ENCODE measurements around the gene HOXA9. TPM values are rescaled to one million over a fixed set of nuclear protein-coding genes. Genes with fewer than 3 reads are reported as not detected.
A peak's percentile ranks its signal among the peaks of the same experiment; 100 is the strongest.

The HOXA9 gene
- total and polyA plus RNA-seq, 7 donors = 13.0 to 35.7 (median 21.6) TPM

DNA sequence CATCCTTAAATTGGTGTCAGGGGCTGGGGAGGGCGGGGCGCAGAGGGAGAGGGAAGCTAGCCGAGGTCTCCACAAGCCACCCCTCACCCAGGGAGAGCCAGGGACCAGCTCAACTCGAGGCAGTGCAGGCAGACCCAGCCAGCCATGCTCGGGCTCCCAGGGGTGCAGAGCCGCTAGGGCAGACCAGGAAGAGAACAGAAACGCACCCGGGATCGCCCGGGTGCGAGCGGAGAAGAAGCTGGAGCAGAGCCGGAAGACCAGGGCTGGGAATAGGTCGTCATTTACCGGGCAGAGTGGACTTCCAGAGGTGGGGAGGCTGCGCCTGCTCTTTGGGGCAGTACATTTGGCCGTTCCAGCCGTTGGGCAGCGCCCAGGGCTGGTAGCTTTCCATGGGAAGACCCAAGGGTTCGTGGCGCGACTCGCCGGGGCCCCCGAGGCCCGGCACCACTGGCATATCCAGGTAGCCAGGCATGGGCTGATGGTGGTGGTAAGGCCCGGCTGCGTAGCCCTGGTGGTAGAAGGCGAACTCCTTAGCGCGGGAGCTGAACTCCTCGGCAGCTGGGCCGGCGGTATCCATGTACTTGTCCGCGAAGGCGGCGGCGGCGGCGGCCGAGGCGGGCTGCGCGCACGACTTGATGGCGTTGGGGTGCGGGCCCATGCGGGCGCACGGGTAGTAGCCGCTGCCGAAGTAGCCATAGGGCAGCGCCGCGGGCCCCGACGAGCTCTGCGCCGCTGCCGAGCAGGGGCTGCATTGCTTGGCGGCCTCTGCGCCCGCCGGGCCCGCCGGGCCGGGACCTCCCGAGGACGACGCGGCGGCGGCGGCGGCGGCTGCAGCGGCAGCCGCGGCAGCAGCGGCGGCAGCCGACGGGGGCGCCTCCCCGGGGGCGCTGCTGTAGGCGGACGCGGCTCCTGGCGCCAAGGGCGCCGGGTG is 33.8 kb upstream of the HOXA9 start:
- intact Hi-C loops (cut with DNase I) = loop anchor here (2.0 to 10.0 kb wide), 6 partner anchors 378 to 976 kb away; partner anchors contain the start of gene HIBADH
- no peaks in the 10 kb centered on the region for H3K9me3 ChIP-seq
- no peak for DNase-seq
- H3K27me3 ChIP-seq = peaks cover 2 to 47% (median 8%) of the 10 kb centered on the region in 3 donors
- no peaks in the 10 kb centered on the region for H3K36me3 ChIP-seq
- H3K4me1 ChIP-seq = peaks cover 0 to 50% (median 23%) of the 10 kb centered on the region in 4 donors
- TF ChIP-seq POLR2AphosphoS5 (IDR thresholded peaks at IDR 0.05) = no peak
- TF ChIP-seq POLR2A (IDR thresholded peaks at IDR 0.05) = no peak
- no peak for TF ChIP-seq EP300 (IDR thresholded peaks at IDR 0.05)
- TF ChIP-seq, protein P1, sequence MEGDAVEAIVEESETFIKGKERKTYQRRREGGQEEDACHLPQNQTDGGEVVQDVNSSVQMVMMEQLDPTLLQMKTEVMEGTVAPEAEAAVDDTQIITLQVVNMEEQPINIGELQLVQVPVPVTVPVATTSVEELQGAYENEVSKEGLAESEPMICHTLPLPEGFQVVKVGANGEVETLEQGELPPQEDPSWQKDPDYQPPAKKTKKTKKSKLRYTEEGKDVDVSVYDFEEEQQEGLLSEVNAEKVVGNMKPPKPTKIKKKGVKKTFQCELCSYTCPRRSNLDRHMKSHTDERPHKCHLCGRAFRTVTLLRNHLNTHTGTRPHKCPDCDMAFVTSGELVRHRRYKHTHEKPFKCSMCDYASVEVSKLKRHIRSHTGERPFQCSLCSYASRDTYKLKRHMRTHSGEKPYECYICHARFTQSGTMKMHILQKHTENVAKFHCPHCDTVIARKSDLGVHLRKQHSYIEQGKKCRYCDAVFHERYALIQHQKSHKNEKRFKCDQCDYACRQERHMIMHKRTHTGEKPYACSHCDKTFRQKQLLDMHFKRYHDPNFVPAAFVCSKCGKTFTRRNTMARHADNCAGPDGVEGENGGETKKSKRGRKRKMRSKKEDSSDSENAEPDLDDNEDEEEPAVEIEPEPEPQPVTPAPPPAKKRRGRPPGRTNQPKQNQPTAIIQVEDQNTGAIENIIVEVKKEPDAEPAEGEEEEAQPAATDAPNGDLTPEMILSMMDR (IDR thresholded peaks at IDR 0.05) = no peak
- peak overlapping the region in 3 of 4 donors; percentile 97 to 98 (median 98) for H3K27ac ChIP-seq
- H3K4me3 ChIP-seq = peak overlapping the region; percentile 63 to 78 (median 70)
- 1 to 2% methylated on average over 93 of the region's 93 CpGs for WGBS, 2 donors

DNA sequence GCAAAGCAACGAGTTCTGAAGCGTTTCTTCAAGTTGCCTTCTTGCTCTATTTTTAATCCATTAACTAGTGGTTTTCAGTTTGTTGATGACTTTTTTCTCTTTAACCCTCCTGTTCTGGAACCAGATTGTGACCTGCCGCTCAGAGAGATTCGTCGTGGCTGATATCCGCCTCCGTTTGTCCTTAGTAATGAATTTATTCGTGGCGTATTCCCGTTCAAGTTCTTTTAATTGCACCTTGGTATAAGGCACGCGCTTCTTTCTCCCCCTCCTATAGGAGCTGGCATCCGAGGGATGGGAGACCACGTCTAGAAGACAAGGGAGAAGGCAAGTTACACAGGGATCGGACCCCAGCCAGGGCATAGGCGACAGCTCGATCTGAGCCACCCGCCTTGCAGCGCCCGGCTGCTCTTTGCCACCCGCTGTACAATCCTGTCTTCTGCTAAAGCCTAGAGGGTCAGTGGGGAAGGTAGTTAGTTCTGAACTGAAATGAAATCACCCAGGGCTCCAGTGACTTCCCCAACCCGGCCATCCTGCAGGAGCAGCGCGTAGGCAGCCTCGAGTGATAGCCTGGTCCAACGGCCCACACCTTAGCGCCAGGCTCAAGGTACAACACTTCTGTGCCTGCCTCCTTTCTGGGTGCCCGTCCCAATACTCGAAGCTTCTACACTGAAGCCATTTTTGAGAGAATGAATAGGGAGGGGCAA is 33.0 kb upstream of the HOXA9 start:
- WGBS, 2 donors = 5 to 16% methylated on average over 29 of the region's 29 CpGs
- H3K36me3 ChIP-seq = no peaks in the 10 kb centered on the region
- H3K4me1 ChIP-seq = peaks cover 0 to 57% (median 27%) of the 10 kb centered on the region in 4 donors
- DNase-seq = no peak
- peak overlapping the region; percentile 63 to 78 (median 70) for H3K4me3 ChIP-seq
- no peaks in the 10 kb centered on the region for H3K9me3 ChIP-seq
- peak overlapping the region in 3 of 4 donors; percentile 97 to 98 (median 98) for H3K27ac ChIP-seq
- peaks cover 0 to 43% (median 4%) of the 10 kb centered on the region in 3 donors for H3K27me3 ChIP-seq
- TF ChIP-seq, protein P1 (IDR thresholded peaks at IDR 0.05) = no peak
- no peak for TF ChIP-seq POLR2AphosphoS5 (IDR thresholded peaks at IDR 0.05)
- TF ChIP-seq EP300 (IDR thresholded peaks at IDR 0.05) = no peak
- TF ChIP-seq POLR2A (IDR thresholded peaks at IDR 0.05) = no peak
- intact Hi-C loops (cut with DNase I) = loop anchor here (2.0 to 10.0 kb wide), 6 partner anchors 379 to 977 kb away; partner anchors contain the start of gene HIBADH

DNA sequence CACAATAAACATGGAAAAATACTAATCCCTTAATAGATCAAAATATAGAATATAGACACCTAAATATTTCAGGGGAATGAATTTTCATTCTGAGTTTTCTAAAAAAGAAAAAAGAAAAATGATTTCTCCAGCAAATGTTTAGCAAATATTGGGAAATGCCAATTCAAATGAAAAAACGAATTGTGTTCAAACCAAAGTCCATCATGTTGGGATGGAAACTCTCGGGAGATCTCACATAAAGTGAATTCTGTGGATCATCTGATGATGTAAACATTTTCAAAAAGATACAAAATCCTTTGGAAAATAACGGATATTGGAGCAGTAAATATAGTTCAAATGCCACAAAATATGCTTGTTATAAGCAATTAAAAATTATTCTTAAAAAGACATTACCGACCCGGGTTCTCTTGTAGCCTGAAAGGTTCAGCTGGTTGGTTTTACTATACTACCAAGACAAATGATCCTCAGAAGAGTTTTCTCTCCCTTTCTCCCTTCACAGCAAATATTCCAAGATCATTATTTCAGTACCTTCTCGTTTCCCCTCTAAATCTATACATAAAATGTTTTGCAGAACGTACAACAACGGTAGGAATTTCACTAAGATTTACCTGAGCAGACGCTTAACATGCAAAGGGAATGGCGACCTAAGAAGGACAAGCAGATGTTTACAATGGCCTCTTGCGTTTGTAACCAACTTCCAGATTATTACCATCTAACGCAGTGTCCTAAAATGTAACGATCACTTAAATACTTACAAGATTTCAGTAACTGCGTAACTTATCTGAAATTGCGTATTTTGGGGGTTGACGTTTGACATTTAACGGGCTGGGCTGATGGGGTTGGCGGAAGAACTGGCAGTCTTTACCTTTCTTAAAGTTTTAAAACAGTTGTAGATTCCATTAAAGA is 32.1 kb upstream of the HOXA9 start:
- H3K36me3 ChIP-seq = no peaks in the 10 kb centered on the region
- peak overlapping the region; percentile 63 to 78 (median 70) for H3K4me3 ChIP-seq
- intact Hi-C loops (cut with DNase I) = loop anchor here (2.0 to 10.0 kb wide), 6 partner anchors 379 to 977 kb away; partner anchors contain the start of gene HIBADH
- peak overlapping the region in 3 of 4 donors; percentile 97 to 98 (median 98) for H3K27ac ChIP-seq
- 7 to 25% methylated on average over 18 of the region's 18 CpGs for WGBS, 2 donors
- no peaks in the 10 kb centered on the region for H3K9me3 ChIP-seq
- DNase-seq = no peak
- peaks cover 0 to 64% (median 30%) of the 10 kb centered on the region in 4 donors for H3K4me1 ChIP-seq
- H3K27me3 ChIP-seq = peaks cover 0 to 43% (median 3%) of the 10 kb centered on the region in 3 donors
- no peak for TF ChIP-seq POLR2A (IDR thresholded peaks at IDR 0.05)
- peak in 1 of 4 donors; percentile 5 for TF ChIP-seq POLR2AphosphoS5 (IDR thresholded peaks at IDR 0.05)
- TF ChIP-seq EP300 (IDR thresholded peaks at IDR 0.05) = no peak
- TF ChIP-seq, protein P1 (IDR thresholded peaks at IDR 0.05) = no peak

DNA sequence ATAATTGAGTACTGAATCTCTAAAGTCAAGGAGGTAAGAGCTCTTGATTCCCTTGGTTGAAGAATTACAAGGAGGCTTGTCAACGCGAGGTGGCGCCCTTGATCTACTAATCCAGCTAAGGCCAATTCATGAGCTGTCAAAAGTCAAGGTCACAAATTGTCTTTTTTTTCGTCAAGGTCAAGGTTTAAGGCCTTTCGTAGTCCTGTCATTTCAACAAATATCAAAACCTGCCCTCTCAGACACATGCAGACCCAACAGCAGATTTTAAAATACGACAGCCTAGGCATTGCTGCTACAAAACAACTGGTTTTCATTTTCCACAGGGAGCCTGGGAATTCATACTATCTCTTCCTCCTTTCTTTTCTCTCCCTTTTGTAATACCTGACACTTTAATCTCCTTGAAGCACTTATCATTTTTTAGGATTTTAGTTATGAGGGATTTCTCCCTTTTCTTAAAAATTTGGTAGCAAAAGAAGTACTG is 31.0 kb upstream of the HOXA9 start:
- peaks cover 0 to 36% (median 0%) of the 10 kb centered on the region in 3 donors for H3K27me3 ChIP-seq
- H3K4me1 ChIP-seq = peaks cover 0 to 60% (median 35%) of the 10 kb centered on the region in 4 donors

More for the DNA sequence above, 31.0 kb upstream of the HOXA9 start:
- no peaks in the 10 kb centered on the region for H3K36me3 ChIP-seq
- TF ChIP-seq, protein P1 (IDR thresholded peaks at IDR 0.05) = peak in 3 of 4 experiments; percentile 58 to 81 (median 76)
- TF ChIP-seq POLR2AphosphoS5 (IDR thresholded peaks at IDR 0.05) = peak in 2 of 4 donors; percentile 32 to 53
- no peak for TF ChIP-seq POLR2A (IDR thresholded peaks at IDR 0.05)
- TF ChIP-seq EP300 (IDR thresholded peaks at IDR 0.05) = no peak
- intact Hi-C loops (cut with DNase I) = loop anchor here (5.0 to 10.0 kb wide), 3 partner anchors 466 to 978 kb away; partner anchors contain the start of gene HIBADH
- no peaks in the 10 kb centered on the region for H3K9me3 ChIP-seq
- DNase-seq = peak; percentile 94
- H3K4me3 ChIP-seq = peak overlapping the region; percentile 63 to 78 (median 70)
- WGBS, 2 donors = 1 to 4% methylated on average over 6 of the region's 6 CpGs
- H3K27ac ChIP-seq = peak overlapping the region in 3 of 4 donors; percentile 97 to 98 (median 98)

All from sigmoid colon (tissue), 7 donors.